HEK293T (cell line): ENCODE measurements around the gene MAP3K1.
A peak's percentile ranks its signal among the peaks of the same experiment; 100 is the strongest.

Source experiments
- CTCF ChIA-PET: fragments of 350-600 bp; formaldehyde crosslinking; extraction: SDS; loops from one replicate; lab custom pipeline; 2021; ENCODE audit warnings: antibody characterized with exemption, inconsistent platforms; lab: Yijun Ruan, JAX
- POLR2A ChIA-PET: fragments of 350-600 bp; formaldehyde crosslinking; extraction: SDS; loops from one replicate; lab custom pipeline; 2020; ENCODE audit warnings: antibody characterized with exemption, inconsistent platforms; lab: Yijun Ruan, JAX
- DNase-seq: peaks from one replicate; pipeline ENCODE4 v3.0.0; 2012; ENCODE audit warnings: mixed read lengths; ENCODE audit errors: extremely low spot score
- ARNT ChIP-seq: fragments of 450-650 bp; IDR thresholded peaks from 2 replicates; pipeline ENCODE4 v1.6.1; 2017; ENCODE audit warnings: mild to moderate bottlenecking
- BHLHE40 ChIP-seq: fragments of 450-650 bp; IDR thresholded peaks from 2 replicates; pipeline ENCODE4 v1.6.1; 2016; ENCODE audit warnings: mild to moderate bottlenecking, moderate library complexity, borderline replicate concordance
- CTBP1 ChIP-seq: fragments of 450-650 bp; IDR thresholded peaks from 2 replicates; pipeline ENCODE4 v1.6.1; 2016; ENCODE audit warnings: borderline replicate concordance
- ELF4 ChIP-seq: fragments of 450-650 bp; IDR thresholded peaks from 2 replicates; pipeline ENCODE4 v1.6.1; 2017; ENCODE audit warnings: antibody characterized with exemption
- FOXA1 ChIP-seq: fragments of 450-650 bp; IDR thresholded peaks from 2 replicates; pipeline ENCODE4 v1.6.1; 2016; ENCODE audit warnings: mild to moderate bottlenecking
- FOXK2 ChIP-seq: fragments of 450-650 bp; IDR thresholded peaks from 2 replicates; pipeline ENCODE4 v1.6.1; 2016; ENCODE audit warnings: mild to moderate bottlenecking
- FOXM1 ChIP-seq: fragments of 450-650 bp; IDR thresholded peaks from 2 replicates; pipeline ENCODE4 v1.6.1; 2017; ENCODE audit warnings: mild to moderate bottlenecking, borderline replicate concordance
- HDGF ChIP-seq: fragments of 450-650 bp; IDR thresholded peaks from 2 replicates; pipeline ENCODE4 v1.6.1; 2017; ENCODE audit warnings: antibody characterized with exemption, borderline replicate concordance
- L3MBTL2 ChIP-seq: fragments of 450-650 bp; conservative IDR thresholded peaks from 2 replicates; pipeline ENCODE4 v1.6.1; 2016; ENCODE audit warnings: mild to moderate bottlenecking
- LEF1 ChIP-seq: fragments of 450-650 bp; IDR thresholded peaks from 2 replicates; pipeline ENCODE4 v1.6.1; 2017; ENCODE audit warnings: mild to moderate bottlenecking, borderline replicate concordance
- NFRKB ChIP-seq: fragments of 450-650 bp; IDR thresholded peaks from 2 replicates; pipeline ENCODE4 v1.6.1; 2016; ENCODE audit warnings: mild to moderate bottlenecking, moderate library complexity
- SP1 ChIP-seq: fragments of 450-650 bp; IDR thresholded peaks from 2 replicates; pipeline ENCODE4 v1.6.1; 2017
- SUZ12 ChIP-seq: fragments of 450-650 bp; IDR thresholded peaks from 2 replicates; pipeline ENCODE4 v1.6.1; 2016; ENCODE audit warnings: mild to moderate bottlenecking
- TARDBP ChIP-seq: fragments of 450-650 bp; IDR thresholded peaks from 2 replicates; pipeline ENCODE4 v1.6.1; 2016
- ZNF384 ChIP-seq: fragments of 450-650 bp; IDR thresholded peaks from 2 replicates; pipeline ENCODE4 v1.6.1; 2016
- TF ChIP-seq, protein P1 (sequence below): fragments of 450-650 bp; IDR thresholded peaks from 2 replicates; pipeline ENCODE4 v1.6.1; 2016

The MAP3K1 gene

DNA sequence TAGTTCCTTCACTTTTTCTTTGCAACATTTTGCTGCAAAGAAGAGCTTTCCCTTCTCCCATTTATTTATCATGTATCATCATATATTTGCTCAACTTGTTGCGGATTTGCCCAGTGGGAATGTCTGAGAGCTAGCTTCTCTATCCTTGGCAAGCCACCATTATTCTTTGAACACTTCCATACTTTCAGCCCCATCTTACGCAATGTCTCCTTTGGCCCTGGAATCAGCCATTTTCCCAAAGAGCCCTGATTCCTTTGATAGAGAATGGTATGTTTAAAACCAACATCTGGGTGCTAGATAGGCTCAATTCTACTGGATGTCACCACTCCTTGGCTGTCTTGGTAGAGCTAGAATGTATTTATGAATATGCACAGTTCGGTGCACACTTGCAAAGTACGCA lies 81.4 kb downstream of the MAP3K1 start:
- no peak for TF ChIP-seq ELF4
- TF ChIP-seq BHLHE40 = no peak
- TF ChIP-seq ZNF384 = no peak
- TF ChIP-seq SUZ12 = no peak
- no peak for TF ChIP-seq HDGF
- no peak for TF ChIP-seq CTBP1
- no peak for TF ChIP-seq FOXA1
- no peak for TF ChIP-seq ARNT
- no peak for TF ChIP-seq SP1
- no peak for TF ChIP-seq LEF1
- TF ChIP-seq L3MBTL2 = no peak
- TF ChIP-seq FOXM1 = no peak
- TF ChIP-seq, protein P1, sequence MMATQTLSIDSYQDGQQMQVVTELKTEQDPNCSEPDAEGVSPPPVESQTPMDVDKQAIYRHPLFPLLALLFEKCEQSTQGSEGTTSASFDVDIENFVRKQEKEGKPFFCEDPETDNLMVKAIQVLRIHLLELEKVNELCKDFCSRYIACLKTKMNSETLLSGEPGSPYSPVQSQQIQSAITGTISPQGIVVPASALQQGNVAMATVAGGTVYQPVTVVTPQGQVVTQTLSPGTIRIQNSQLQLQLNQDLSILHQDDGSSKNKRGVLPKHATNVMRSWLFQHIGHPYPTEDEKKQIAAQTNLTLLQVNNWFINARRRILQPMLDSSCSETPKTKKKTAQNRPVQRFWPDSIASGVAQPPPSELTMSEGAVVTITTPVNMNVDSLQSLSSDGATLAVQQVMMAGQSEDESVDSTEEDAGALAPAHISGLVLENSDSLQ = no peak
- ChIA-PET POLR2A (interaction anchor here (0.6 kb wide), 1 partner anchor 13 kb away, joined by 3 read pairs; the partner anchor contains the start of gene SETD9), CTCF (interaction anchor here (0.6 kb wide), 1 partner anchor 632 kb away, joined by 3 read pairs; no protein-coding TSS in a partner anchor)
- no peak for DNase-seq

DNA sequence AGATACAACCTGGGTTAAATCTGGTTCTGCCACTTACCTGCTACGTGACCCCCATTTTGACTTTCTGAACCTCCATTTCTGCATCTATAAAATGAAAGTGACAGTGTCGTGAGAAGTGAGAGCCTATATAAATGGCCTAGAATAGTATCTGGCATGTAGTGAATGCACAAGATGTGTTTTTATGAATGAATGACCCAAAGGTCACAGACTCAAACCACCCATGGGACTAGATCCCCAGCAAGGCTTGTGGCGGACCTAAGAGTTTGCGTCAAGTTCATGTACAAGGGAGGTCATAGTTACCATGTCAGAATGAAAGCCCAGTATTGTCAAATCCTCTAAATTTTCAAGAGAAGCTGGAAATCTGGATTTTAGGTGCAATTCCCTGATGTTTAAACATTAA lies 82.9 kb downstream of the MAP3K1 start:
- CTCF ChIA-PET = interaction anchor here (0.8 kb wide), 1 partner anchor 512 kb away, joined by 3 read pairs; no protein-coding TSS in a partner anchor
- no peak for DNase-seq
- POLR2A ChIA-PET = no interaction called here

DNA sequence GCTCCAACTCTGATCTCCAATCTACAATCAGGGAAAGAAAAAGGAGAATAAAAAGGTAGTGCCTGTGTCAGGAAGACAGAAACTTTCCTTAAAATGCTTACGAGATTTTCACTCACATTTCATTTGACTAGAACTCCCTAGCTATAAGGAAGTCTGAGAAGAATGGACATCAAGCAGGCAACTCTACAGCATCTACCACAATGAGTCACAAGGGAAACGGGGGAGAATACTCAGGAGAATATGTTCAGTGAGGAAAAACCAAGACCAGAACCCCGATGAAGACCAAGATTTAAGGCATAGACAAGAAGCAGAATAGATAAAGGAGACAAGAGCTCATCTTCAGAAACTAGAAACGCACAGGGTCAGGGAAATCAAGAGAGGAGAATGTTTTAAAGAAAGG lies 85.0 kb downstream of the MAP3K1 start:
- TF ChIP-seq FOXA1 (no peak), FOXM1 (no peak), TARDBP (no peak), BHLHE40 (no peak), ELF4 (no peak)
- ChIA-PET CTCF (interaction anchor here (0.6 to 1.7 kb wide), 5 partner anchors 15 to 363 kb away, joined by 3 to 14 read pairs (median 5); no protein-coding TSS in a partner anchor), POLR2A (interaction anchor here (1.1 kb wide), 1 partner anchor 9 kb away, joined by 3 read pairs; the partner anchor contains the start of gene SETD9)
- no peak for DNase-seq

More for the DNA sequence above, 82.9 kb downstream of the MAP3K1 start:
- TF ChIP-seq ELF4 = no peak

DNA sequence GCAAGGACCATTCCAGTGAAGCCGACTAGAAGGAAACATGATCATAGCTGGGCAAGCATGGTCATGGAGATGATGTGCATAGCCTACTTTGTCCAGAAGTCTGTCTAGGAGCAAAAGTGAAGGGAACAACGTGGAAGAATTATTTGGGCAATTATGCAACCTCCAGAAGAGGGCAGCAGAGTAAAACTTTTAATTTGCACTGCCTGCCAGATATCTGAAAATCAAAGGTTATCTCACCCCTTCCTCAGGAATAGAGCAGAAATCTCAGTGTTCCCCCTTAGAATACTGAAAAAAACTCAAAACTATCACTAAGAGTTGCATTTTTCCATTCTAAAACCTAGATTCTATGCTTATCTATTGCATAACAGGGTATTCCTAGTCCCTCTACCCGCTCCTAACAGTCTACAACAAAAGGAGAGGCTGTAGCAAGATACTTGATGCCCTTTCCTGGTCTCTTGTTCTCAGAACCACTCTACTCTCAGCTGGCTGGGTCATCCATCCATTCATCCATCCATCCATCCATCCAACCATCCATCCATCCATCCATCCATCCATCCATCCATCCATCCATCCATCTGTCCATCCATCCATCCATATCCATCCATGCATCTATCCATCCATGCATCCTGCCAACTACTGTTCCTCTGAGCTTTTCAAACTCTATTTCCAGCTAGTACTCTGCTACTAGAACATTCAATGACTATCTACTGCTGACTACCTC lies 85.7 kb downstream of the MAP3K1 start:
- CTCF ChIA-PET = interaction anchor here (0.6 to 1.7 kb wide), 8 partner anchors 14 to 379 kb away, joined by 3 to 14 read pairs (median 4); no protein-coding TSS in a partner anchor
- peak; percentile 55 for DNase-seq
- TF ChIP-seq FOXA1 (no peak), L3MBTL2 (no peak), BHLHE40 (no peak), SUZ12 (no peak), TARDBP (no peak), LEF1 (no peak), FOXK2 (no peak), ZNF384 (no peak)
- TF ChIP-seq, protein P1 = no peak
- POLR2A ChIA-PET = interaction anchor here (1.5 kb wide), 1 partner anchor 237 kb away, joined by 4 read pairs; no protein-coding TSS in a partner anchor

DNA sequence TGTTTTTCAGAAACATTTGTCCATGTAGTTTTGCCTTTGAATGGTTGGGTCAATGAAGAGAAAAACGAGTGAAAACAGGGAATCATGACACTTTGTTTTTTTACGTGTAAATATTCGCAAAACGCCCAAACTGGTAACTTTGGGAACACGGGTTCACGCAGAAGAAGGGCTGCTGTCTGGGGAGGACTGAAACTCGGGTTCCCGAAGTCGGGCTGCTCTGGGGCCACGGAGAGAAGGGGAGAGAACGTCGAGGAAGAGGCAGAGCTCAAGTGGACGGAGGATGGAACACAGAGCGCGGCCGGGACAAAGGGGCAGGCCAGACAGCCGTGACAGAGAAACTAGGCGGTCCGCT lies 93.6 kb downstream of the MAP3K1 start:
- no peak; the same call in 1 of the 2 replicates for TF ChIP-seq L3MBTL2
- no peak for TF ChIP-seq SUZ12
- TF ChIP-seq NFRKB = no peak
- no peak for TF ChIP-seq TARDBP
- POLR2A ChIA-PET = interaction anchor here (0.8 to 2.9 kb wide), 18 partner anchors 10 to 282 kb away, joined by 3 to 32 read pairs (median 5); partner anchors contain the start of gene GPBP1
- peak; percentile 58 for DNase-seq
- CTCF ChIA-PET = no interaction called here

DNA sequence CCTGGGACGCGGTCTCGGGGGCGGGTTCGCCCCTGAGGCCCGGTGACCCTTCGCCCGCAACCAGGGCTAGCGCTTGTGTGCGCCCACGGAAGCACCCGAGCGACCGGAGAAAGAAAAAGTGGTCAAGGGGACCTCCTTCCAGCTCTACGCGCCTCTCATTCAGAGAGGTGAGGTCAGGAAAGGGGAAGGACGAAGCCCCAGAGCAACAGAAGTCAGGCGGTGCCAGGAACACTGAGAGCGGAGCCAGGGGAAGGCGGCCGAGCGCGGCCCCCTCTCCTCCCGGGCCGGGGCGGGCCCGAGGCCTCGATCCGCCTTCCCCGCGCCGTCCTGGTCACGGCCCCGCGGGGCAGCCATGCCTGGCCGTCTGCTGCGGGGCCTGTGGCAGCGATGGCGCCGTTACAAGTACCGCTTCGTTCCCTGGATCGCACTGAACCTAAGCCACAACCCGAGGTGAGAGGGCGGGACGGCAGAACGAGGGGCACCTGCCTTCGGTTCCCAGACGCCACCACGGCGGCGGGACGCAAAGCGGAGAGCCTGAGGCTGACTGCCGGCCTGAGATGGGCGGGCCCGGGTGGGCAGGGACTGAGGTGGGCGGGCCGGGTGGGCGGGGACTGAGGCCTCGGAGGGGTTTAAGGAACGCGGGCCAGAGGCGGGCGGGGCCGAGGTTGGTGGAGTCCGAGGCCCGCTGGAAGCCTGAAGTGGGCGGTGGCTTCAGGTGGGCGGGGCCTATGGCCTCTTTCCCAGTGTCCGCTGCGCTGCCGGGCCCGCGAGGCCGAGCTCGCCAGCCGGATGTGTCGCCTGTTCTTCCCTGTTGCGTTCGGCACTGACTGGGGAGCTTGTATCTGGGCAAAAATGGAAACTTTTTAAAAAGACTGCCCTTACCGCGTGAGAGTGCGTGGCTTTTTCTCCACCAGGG lies 94.2 kb downstream of the MAP3K1 start, which contains the start of gene SETD9:
Gene SETD9 (plus strand): TSS at position 303 of the 916 bp plus-strand sequence. CDS start 50 bp downstream, at position 353.
- POLR2A ChIA-PET = interaction anchor here (0.8 to 2.9 kb wide), 31 partner anchors 9 to 316 kb away, joined by 3 to 32 read pairs (median 4); partner anchors contain the start of gene GPBP1
- peak; percentile 96 for DNase-seq
- TF ChIP-seq SUZ12 = no peak
- TF ChIP-seq FOXK2 = no peak
- no peak for TF ChIP-seq BHLHE40
- TF ChIP-seq LEF1 = no peak
- no peak for TF ChIP-seq TARDBP
- TF ChIP-seq ARNT = no peak
- TF ChIP-seq HDGF = 0 out of 2 replicates have a peak, but pooled peaks have one; percentile 17
- 0 out of 2 replicates have a peak, but pooled peaks have one; percentile 19 for TF ChIP-seq FOXM1
- TF ChIP-seq SP1 = no peak
- TF ChIP-seq, protein P1 = no peak
- no peak for TF ChIP-seq CTBP1
- TF ChIP-seq ZNF384 = no peak
- peak; percentile 62 for TF ChIP-seq ELF4
- TF ChIP-seq L3MBTL2 = peak; percentile 63; the same call in 1 of the 2 replicates
- no peak for TF ChIP-seq NFRKB
- TF ChIP-seq FOXA1 = no peak
- CTCF ChIA-PET = interaction anchor here (0.7 to 1.4 kb wide), 3 partner anchors 41 to 243 kb away, joined by 3 to 6 read pairs (median 3); no protein-coding TSS in a partner anchor
